ENCODE results near the gene KLK3.

KLK3 gene

GRCh38 chr19:50859849-50860248 lies 5.1 kb downstream of the KLK3 start:
- TF ChIP-seq CTCF (IDR thresholded peaks at IDR 0.05; ENCODE audit: unreplicated experiment in 3 of 3): no peak
- Mint-ChIP-seq H3K9me3 (no peaks in the 10 kb centered on the region), H3K36me3 (ENCODE audit: low read depth) (no peaks in the 10 kb centered on the region), H3K27me3 (ENCODE audit: low read depth) (peaks cover 67% of the 10 kb centered on the region), H3K4me1 (peaks cover 5% of the 10 kb centered on the region), H3K4me3 (no peak overlapping the region), H3K27ac (no peak overlapping the region)

GRCh38 chr19:50861010-50861409 lies 6.3 kb downstream of the KLK3 start:
- H3K4me1 Mint-ChIP-seq: peaks cover 5% of the 10 kb centered on the region
- no peaks in the 10 kb centered on the region for H3K36me3 Mint-ChIP-seq (ENCODE audit: low read depth)
- no peak overlapping the region for H3K4me3 Mint-ChIP-seq
- H3K27me3 Mint-ChIP-seq (ENCODE audit: low read depth): peaks cover 66% of the 10 kb centered on the region
- no peaks in the 10 kb centered on the region for H3K9me3 Mint-ChIP-seq
- H3K27ac Mint-ChIP-seq: no peak overlapping the region
- no peak for TF ChIP-seq CTCF (IDR thresholded peaks at IDR 0.05; ENCODE audit: unreplicated experiment in 3 of 3)

- H3K27ac Mint-ChIP-seq: no peak overlapping the region
- TF ChIP-seq CTCF (IDR thresholded peaks at IDR 0.05; ENCODE audit: unreplicated experiment in 3 of 3): no peak
- no peaks in the 10 kb centered on the region for H3K9me3 Mint-ChIP-seq
- peaks cover 5% of the 10 kb centered on the region for H3K4me1 Mint-ChIP-seq
- H3K36me3 Mint-ChIP-seq (ENCODE audit: low read depth): no peaks in the 10 kb centered on the region
- H3K27me3 Mint-ChIP-seq (ENCODE audit: low read depth): peaks cover 65% of the 10 kb centered on the region
- no peak overlapping the region for H3K4me3 Mint-ChIP-seq
Observed at GRCh38 chr19:50861496-50862286, 7.0 kb downstream of the KLK3 start.

GRCh38 chr19:50869479-50869878 lies 14.8 kb downstream of the KLK3 start:
- Mint-ChIP-seq H3K27ac (no peak overlapping the region), H3K4me3 (no peak overlapping the region), H3K27me3 (ENCODE audit: low read depth) (peaks cover 75% of the 10 kb centered on the region), H3K9me3 (no peaks in the 10 kb centered on the region), H3K4me1 (no peaks in the 10 kb centered on the region), H3K36me3 (ENCODE audit: low read depth) (no peaks in the 10 kb centered on the region)
- no peak for TF ChIP-seq CTCF (IDR thresholded peaks at IDR 0.05; ENCODE audit: unreplicated experiment in 3 of 3)

- Mint-ChIP-seq H3K9me3 (no peaks in the 10 kb centered on the region), H3K36me3 (ENCODE audit: low read depth) (no peaks in the 10 kb centered on the region), H3K4me1 (no peaks in the 10 kb centered on the region), H3K27ac (no peak overlapping the region), H3K4me3 (no peak overlapping the region), H3K27me3 (ENCODE audit: low read depth) (peaks cover 66% of the 10 kb centered on the region)
- no peak for TF ChIP-seq CTCF (IDR thresholded peaks at IDR 0.05; ENCODE audit: unreplicated experiment in 3 of 3)
Observed at GRCh38 chr19:50870417-50871089, 15.8 kb downstream of the KLK3 start.
